SK-N-SH (cell line): Measurements from ENCODE around the gene TAOK1. TPM values are rescaled to one million over a fixed set of nuclear protein-coding genes. Genes with fewer than 3 reads are reported as not detected.

Experiments
- CTCF ChIA-PET: fragments of 300-600, 350-600 bp; formaldehyde crosslinking; extraction: SDS; loops from one replicate; lab custom pipeline; 2021; lab: Yijun Ruan, JAX
- POLR2A ChIA-PET: fragments of 350-600 bp; sonication (Branson Sonifier 250); formaldehyde crosslinking; extraction: SDS; loops from one replicate; lab custom pipeline; 2020; ENCODE audit warnings: antibody characterized with exemption, inconsistent platforms; lab: Yijun Ruan, JAX
- DNase-seq: peaks from one replicate; pipeline ENCODE4 v3.0.0; 2012
- H2AFZ ChIP-seq: fragments of 200-600 bp; sonication (generic); 2 replicates; pipeline ENCODE4 v1.8.1; 2016; ENCODE audit warnings: antibody characterized with exemption, mild to moderate bottlenecking, low read depth
- H3F3A ChIP-seq: fragments of 200-600 bp; sonication (generic); replicated peaks from 2 replicates; pipeline ENCODE3; 2016; ENCODE audit warnings: antibody characterized with exemption, mild to moderate bottlenecking; ENCODE audit not compliant: insufficient read depth
- H3K27ac ChIP-seq, 2 experiments: fragments of 200-500 bp in 1 of 2; fragments of 200-600 bp in 1 of 2; sonication (Bioruptor generic) in 1 of 2; sonication (generic), shearing (Covaris generic) in 1 of 2; 2 replicates each; pipeline versions ENCODE4 v1.5.1 to v1.6.1; 2014 to 2016; ENCODE audit warnings: low read depth in 2 of 2, inconsistent platforms in 1 of 2, low read length in 1 of 2, mild to moderate bottlenecking in 1 of 2, mixed read lengths in 1 of 2
- H3K27me3 ChIP-seq: fragments of 200-600 bp; sonication (generic), shearing (Covaris generic); 2 replicates; pipeline ENCODE4 v1.6.1; 2016; ENCODE audit warnings: mixed run types; ENCODE audit not compliant: insufficient read depth
- H3K36me3 ChIP-seq, 2 experiments: fragments of 200-500 bp in 1 of 2; fragments of 200-600 bp in 1 of 2; sonication (Bioruptor generic) in 1 of 2; sonication (generic) in 1 of 2; replicated peaks in 1 of 2; 2 replicates each; pipeline versions ENCODE3 to v1.5.1; 2014 to 2016; ENCODE audit warnings: low read length in 1 of 2, mild to moderate bottlenecking in 1 of 2; ENCODE audit not compliant: insufficient read depth in 2 of 2, control insufficient read depth in 1 of 2
- H3K4me1 ChIP-seq, 2 experiments: fragments of 200-500 bp in 1 of 2; fragments of 200-600 bp in 1 of 2; sonication (Bioruptor generic) in 1 of 2; sonication (generic), shearing (Covaris generic) in 1 of 2; 2 replicates each; pipeline versions ENCODE4 v1.5.1 to v1.6.1; 2014 to 2016; ENCODE audit warnings: low read depth in 1 of 2, low read length in 1 of 2, mixed run types in 1 of 2; ENCODE audit not compliant: insufficient read depth in 2 of 2, control insufficient read depth in 1 of 2
- H3K4me2 ChIP-seq: fragments of 200-600 bp; sonication (generic), shearing (Covaris generic); 2 replicates; pipeline ENCODE4 v1.6.1; 2017; ENCODE audit warnings: mixed run types
- H3K4me3 ChIP-seq, 2 experiments: fragments of 200-500 bp in 1 of 2; fragments of 200-600 bp in 1 of 2; sonication (Bioruptor generic) in 1 of 2; sonication (generic), shearing (Covaris generic) in 1 of 2; 2 replicates each; pipeline versions ENCODE4 v1.5.1 to v1.8.1; 2014 to 2016; ENCODE audit warnings: low read depth in 2 of 2, inconsistent platforms in 1 of 2, low read length in 1 of 2, mild to moderate bottlenecking in 1 of 2, mixed read lengths in 1 of 2, moderate library complexity in 1 of 2
- H3K79me2 ChIP-seq: fragments of 200-600 bp; sonication (generic); 2 replicates; pipeline ENCODE4 v1.8.1; 2017; ENCODE audit warnings: mild to moderate bottlenecking; ENCODE audit not compliant: insufficient read depth
- H3K9ac ChIP-seq: fragments of 200-600 bp; sonication (generic); 2 replicates; pipeline ENCODE4 v1.6.1; 2017; ENCODE audit warnings: mixed run types
- H3K9me2 ChIP-seq: fragments of 200-600 bp; sonication (generic); 2 replicates; pipeline ENCODE4 v1.6.1; 2017; ENCODE audit warnings: mixed run types
- H3K9me3 ChIP-seq: fragments of 200-600 bp; sonication (generic); 2 replicates; pipeline ENCODE4 v1.6.1; 2017; ENCODE audit warnings: mixed run types, mild to moderate bottlenecking, moderate library complexity
- H4K20me1 ChIP-seq: fragments of 200-600 bp; sonication (generic); 2 replicates; pipeline ENCODE4 v1.6.1; 2017; ENCODE audit warnings: mild to moderate bottlenecking, mixed run types; ENCODE audit not compliant: insufficient read depth
- FOSL2 ChIP-seq: IDR thresholded peaks from 2 replicates; pipeline ENCODE4 v1.4.0; 2012; ENCODE audit warnings: low read depth, mild to moderate bottlenecking, moderate library complexity, borderline replicate concordance
- FOXJ3 ChIP-seq: sonication (generic); formaldehyde crosslinking; IDR thresholded peaks from 2 replicates; pipeline ENCODE4 v1.5.1; 2020; ENCODE audit warnings: mild to moderate bottlenecking, missing genetic modification reagents
- FOXM1 ChIP-seq: IDR thresholded peaks from 2 replicates; pipeline ENCODE4 v1.4.0; 2012; ENCODE audit warnings: low read depth, mild to moderate bottlenecking
- MAX ChIP-seq: IDR thresholded peaks from 2 replicates; pipeline ENCODE4 v1.4.0; 2012; ENCODE audit warnings: low read depth
- MXI1 ChIP-seq: IDR thresholded peaks from 2 replicates; pipeline ENCODE4 v1.6.1; 2012; ENCODE audit warnings: mild to moderate bottlenecking, low read depth, low read length, improper control_type of control experiment
- NFIC ChIP-seq: IDR thresholded peaks from 2 replicates; pipeline ENCODE4 v1.4.0; 2012; ENCODE audit warnings: borderline replicate concordance
- RFX5 ChIP-seq: IDR thresholded peaks from 2 replicates; pipeline ENCODE4 v1.6.1; 2012; ENCODE audit warnings: mild to moderate bottlenecking, improper control_type of control experiment, low read length
- TAF1 ChIP-seq: IDR thresholded peaks from 2 replicates; pipeline ENCODE4 v1.6.1; 2012; ENCODE audit warnings: low read depth, mild to moderate bottlenecking, low read length, moderate library complexity, borderline replicate concordance
- TCF12 ChIP-seq: IDR thresholded peaks from 2 replicates; pipeline ENCODE4 v1.4.0; 2012
- TEAD4 ChIP-seq: IDR thresholded peaks from 2 replicates; pipeline ENCODE4 v1.4.0; 2012; ENCODE audit warnings: mild to moderate bottlenecking, borderline replicate concordance; ENCODE audit not compliant: insufficient read depth
- USF2 ChIP-seq: fragments of 150-350 bp; IDR thresholded peaks from 2 replicates; pipeline ENCODE4 v1.6.1; 2017; ENCODE audit warnings: antibody characterized with exemption, low read length, low read depth, borderline replicate concordance
- WGBS: methylation state at CpG from one replicate; pipeline ENCODE4 v1.1.6; 2017; ENCODE audit warnings: low lambda C conversion rate; 5-methylcytosine and 5-hydroxymethylcytosine counted together
- polyA plus RNA-seq, 3 experiments: library from polyadenylated mRNA; depleted of rRNA; stranded (reverse); fragments of >200 nt; gene quantifications; 2 replicates each; pipeline ENCODE4 v1.2.3, GENCODE V29; 2012

Gene TAOK1
- polyA plus RNA-seq, 1 of the 3 experiments (the other 2 are of a cell fraction): 5.9 TPM

- ChIA-PET CTCF (interaction anchor here (0.7 to 5.0 kb wide), 15 partner anchors 11 to 883 kb away, joined by 3 to 123 read pairs (median 8); partner anchors contain the start of genes ABHD15, CORO6 and TP53I13), POLR2A (interaction anchor here (0.8 to 1.8 kb wide), 4 partner anchors 8 to 34 kb away, joined by 3 to 4 read pairs (median 4); no protein-coding TSS in a partner anchor)
- TF ChIP-seq TAF1 (no peak), FOSL2 (peak; percentile 23; the same call in 1 of the 2 replicates)
- H3F3A ChIP-seq: peaks cover 29% of the 10 kb centered on the region
- peaks cover 34% of the 10 kb centered on the region for H4K20me1 ChIP-seq
- peak overlapping the region; percentile 64 to 91 for H3K27ac ChIP-seq
- peak overlapping the region; percentile 95 for H3K4me2 ChIP-seq
- no peaks in the 10 kb centered on the region for H3K9me2 ChIP-seq
- peak; percentile 83 for DNase-seq
- H3K9ac ChIP-seq: peak overlapping the region; percentile 61; the same call in 1 of the 2 replicates
- peaks cover 43% of the 10 kb centered on the region for H3K79me2 ChIP-seq
- H2AFZ ChIP-seq: 0 out of 2 replicates have a peak overlapping the region, but pooled peaks have one; percentile 91
- H3K9me3 ChIP-seq: no peaks in the 10 kb centered on the region
- H3K27me3 ChIP-seq: no peaks in the 10 kb centered on the region
- H3K4me3 ChIP-seq: peak overlapping the region; percentile 56 to 91
- H3K4me1 ChIP-seq: peaks cover 39 to 66% of the 10 kb centered on the region in 2 experiments
- no peaks in the 10 kb centered on the region for H3K36me3 ChIP-seq
- 31% methylated on average over 18 of the region's 30 CpGs for WGBS
These were observed 200.4 kb downstream of the TAOK1 start for GRCh38 chr17:29590411-29591145.

- peak overlapping the region; percentile 95 for H3K4me2 ChIP-seq
- H3K4me3 ChIP-seq: peak overlapping the region; percentile 56 to 91
- H3K9me2 ChIP-seq: no peaks in the 10 kb centered on the region
- H3K79me2 ChIP-seq: peaks cover 43% of the 10 kb centered on the region
- POLR2A ChIA-PET: interaction anchor here (0.8 to 1.8 kb wide), 7 partner anchors 9 to 153 kb away, joined by 3 to 4 read pairs (median 3); no protein-coding TSS in a partner anchor
- H3F3A ChIP-seq: peaks cover 29% of the 10 kb centered on the region
- TF ChIP-seq RFX5: no peak
- peak; percentile 15; the same call in 1 of the 2 replicates for TF ChIP-seq NFIC
- TF ChIP-seq TCF12: peak; percentile 2
- TF ChIP-seq FOXM1: 0 out of 2 replicates have a peak, but pooled peaks have one; percentile 28
- 0 out of 2 replicates have a peak, but pooled peaks have one; percentile 2 for TF ChIP-seq TEAD4
- 0 out of 2 replicates have a peak, but pooled peaks have one; percentile 8 for TF ChIP-seq TAF1
- no peak for TF ChIP-seq FOXJ3 (CRISPR knock-in tag)
- peak; percentile 46; the same call in 1 of the 2 replicates for TF ChIP-seq FOSL2
- TF ChIP-seq MAX: peak; percentile 98
- no peak for TF ChIP-seq USF2
- peak; percentile 90 for TF ChIP-seq MXI1
- TF ChIP-seq, all 33 proteins: peak for 8
- under 1% methylated on average over 23 of the region's 31 CpGs for WGBS
- peak; percentile 75 for DNase-seq
- Histone ChIP-seq H3K9me3 (no peaks in the 10 kb centered on the region), H3K4me1 (peaks cover 41 to 68% of the 10 kb centered on the region in 2 experiments), H4K20me1 (peaks cover 30% of the 10 kb centered on the region), H2AFZ (peak overlapping the region; percentile 84; the same call in 1 of the 2 replicates), H3K27ac (peak overlapping the region; percentile 64 to 91), H3K27me3 (no peaks in the 10 kb centered on the region), H3K36me3 (no peaks in the 10 kb centered on the region), H3K9ac (peak overlapping the region; percentile 41; the same call in 1 of the 2 replicates)
- CTCF ChIA-PET: interaction anchor here (0.6 to 5.0 kb wide), 30 partner anchors 9 to 883 kb away, joined by 3 to 123 read pairs (median 4); partner anchors contain the start of genes ABHD15, CORO6, SSH2 and TP53I13
These were observed 201.1 kb downstream of the TAOK1 start for GRCh38 chr17:29591146-29591736.
